ENCODE measurements around the gene GPC5.
A peak's percentile ranks its signal among the peaks of the same experiment; 100 is the strongest.
"Not testable (repeated sequence)": the region's sequence is repeated elsewhere in the genome, so short reads cannot be mapped to it uniquely, and the experiment has no call there.

GPC5 gene

GRCh38 chr13:91659256-91660075, 261.0 kb downstream of the GPC5 start:
- TF ChIP-seq CTCF (IDR thresholded peaks at IDR 0.05; ENCODE audit: extremely low read depth, missing control alignments): no peak
- DNase-seq (ENCODE audit: low spot score): no peak

GRCh38 chr13:91660076-91660415, 261.6 kb downstream of the GPC5 start:
- TF ChIP-seq CTCF (IDR thresholded peaks at IDR 0.05; ENCODE audit: extremely low read depth, missing control alignments): no peak
- DNase-seq (ENCODE audit: low spot score): no peak

- TF ChIP-seq CTCF (IDR thresholded peaks at IDR 0.05; ENCODE audit: extremely low read depth, missing control alignments): no peak
- DNase-seq (ENCODE audit: low spot score): peak; percentile 6
Measured at GRCh38 chr13:91661692-91662490, 263.5 kb downstream of the GPC5 start.

GRCh38 chr13:91664039-91664438, 265.6 kb downstream of the GPC5 start:
- TF ChIP-seq CTCF (IDR thresholded peaks at IDR 0.05; ENCODE audit: extremely low read depth, missing control alignments): no peak
- DNase-seq (ENCODE audit: low spot score): no peak

GRCh38 chr13:91667486-91667885, 269.1 kb downstream of the GPC5 start:
- DNase-seq (ENCODE audit: low spot score): no peak
- no peak for TF ChIP-seq CTCF (IDR thresholded peaks at IDR 0.05; ENCODE audit: extremely low read depth, missing control alignments)

- no peak for DNase-seq (ENCODE audit: low spot score)
- no peak for TF ChIP-seq CTCF (IDR thresholded peaks at IDR 0.05; ENCODE audit: extremely low read depth, missing control alignments)
Measured at GRCh38 chr13:91668866-91669495, 270.6 kb downstream of the GPC5 start.

GRCh38 chr13:91674347-91674746, 275.9 kb downstream of the GPC5 start:
- not testable (repeated sequence) for DNase-seq (ENCODE audit: low spot score)

Data from GM20000 (cell line).